HG03175 (cell line): ENCODE measurements around the gene ASB6.

Experiments used
- ATAC-seq: cut with Tn5 transposase; IDR thresholded peaks from one replicate; pipeline ENCODE4 v1.9.1; 2021; ENCODE audit warnings: mild to moderate bottlenecking, moderate library complexity; ENCODE audit not compliant: unreplicated experiment

ASB6 gene

GRCh38 chr9:129587487-129588262, 54.3 kb downstream of the ASB6 start:
- no peak for ATAC-seq

GRCh38 chr9:129586685-129587084, 55.3 kb downstream of the ASB6 start:
- no peak for ATAC-seq

- no peak for ATAC-seq
These were observed 55.7 kb downstream of the ASB6 start for GRCh38 chr9:129586245-129586644.

GRCh38 chr9:129585352-129585751, 56.6 kb downstream of the ASB6 start:
- ATAC-seq = no peak
